ENCODE results near the gene GRAMD1B. TPM values are rescaled to one million over a fixed set of nuclear protein-coding genes. Genes with fewer than 3 reads are reported as not detected.

The GRAMD1B gene
- total and polyA plus RNA-seq, 4 donors: 0.29 to 2.6 (median 1.3) TPM

GRCh38 chr11:123427405-123427804 lies 2.7 kb upstream of the GRAMD1B start (continued):
- TF ChIP-seq ZBTB33 (IDR thresholded peaks at IDR 0.05): no peak
- no peak for TF ChIP-seq SP1 (IDR thresholded peaks at IDR 0.05)
- TF ChIP-seq HNF4A (conservative IDR thresholded peaks at IDR 0.05): no peak
- TF ChIP-seq FOXA2 (IDR thresholded peaks at IDR 0.05): no peak

GRCh38 chr11:123428116-123428715 lies 1.9 kb upstream of the GRAMD1B start:
- WGBS: 66% methylated on average over 6 of the region's 6 CpGs
- no peak for DNase-seq (ENCODE audit: low spot score)
- H3K9me3 ChIP-seq (ENCODE audit: control insufficient read depth in 4 of 4, low read length in 3 of 4): no peaks in the 10 kb centered on the region
- H3K4me1 ChIP-seq (ENCODE audit: control insufficient read depth in 4 of 4, insufficient read depth in 4 of 4, low read length in 3 of 4): peaks cover 0 to 10% (median 3%) of the 10 kb centered on the region in 4 donors
- no peak overlapping the region for H3K4me3 ChIP-seq (ENCODE audit: low read depth in 1 of 3, low read length in 3 of 3)
- no peak for TF ChIP-seq ZBTB33 (IDR thresholded peaks at IDR 0.05)
- no peak for TF ChIP-seq GABPA (IDR thresholded peaks at IDR 0.05 in 1 of 2, conservative IDR thresholded peaks at IDR 0.05 in 1 of 2)
- no peak for TF ChIP-seq FOXA1 (IDR thresholded peaks at IDR 0.05)
- no peak for TF ChIP-seq SP1 (IDR thresholded peaks at IDR 0.05)
- no peak for TF ChIP-seq ATF3 (IDR thresholded peaks at IDR 0.05)
- no peak for TF ChIP-seq MAX (IDR thresholded peaks at IDR 0.05)
- TF ChIP-seq HNF4G (IDR thresholded peaks at IDR 0.05): no peak
- no peak for TF ChIP-seq JUND (IDR thresholded peaks at IDR 0.05)
- no peak for TF ChIP-seq RAD21 (IDR thresholded peaks at IDR 0.05)
- TF ChIP-seq HNF4A (conservative IDR thresholded peaks at IDR 0.05): no peak
- TF ChIP-seq, protein P1, sequence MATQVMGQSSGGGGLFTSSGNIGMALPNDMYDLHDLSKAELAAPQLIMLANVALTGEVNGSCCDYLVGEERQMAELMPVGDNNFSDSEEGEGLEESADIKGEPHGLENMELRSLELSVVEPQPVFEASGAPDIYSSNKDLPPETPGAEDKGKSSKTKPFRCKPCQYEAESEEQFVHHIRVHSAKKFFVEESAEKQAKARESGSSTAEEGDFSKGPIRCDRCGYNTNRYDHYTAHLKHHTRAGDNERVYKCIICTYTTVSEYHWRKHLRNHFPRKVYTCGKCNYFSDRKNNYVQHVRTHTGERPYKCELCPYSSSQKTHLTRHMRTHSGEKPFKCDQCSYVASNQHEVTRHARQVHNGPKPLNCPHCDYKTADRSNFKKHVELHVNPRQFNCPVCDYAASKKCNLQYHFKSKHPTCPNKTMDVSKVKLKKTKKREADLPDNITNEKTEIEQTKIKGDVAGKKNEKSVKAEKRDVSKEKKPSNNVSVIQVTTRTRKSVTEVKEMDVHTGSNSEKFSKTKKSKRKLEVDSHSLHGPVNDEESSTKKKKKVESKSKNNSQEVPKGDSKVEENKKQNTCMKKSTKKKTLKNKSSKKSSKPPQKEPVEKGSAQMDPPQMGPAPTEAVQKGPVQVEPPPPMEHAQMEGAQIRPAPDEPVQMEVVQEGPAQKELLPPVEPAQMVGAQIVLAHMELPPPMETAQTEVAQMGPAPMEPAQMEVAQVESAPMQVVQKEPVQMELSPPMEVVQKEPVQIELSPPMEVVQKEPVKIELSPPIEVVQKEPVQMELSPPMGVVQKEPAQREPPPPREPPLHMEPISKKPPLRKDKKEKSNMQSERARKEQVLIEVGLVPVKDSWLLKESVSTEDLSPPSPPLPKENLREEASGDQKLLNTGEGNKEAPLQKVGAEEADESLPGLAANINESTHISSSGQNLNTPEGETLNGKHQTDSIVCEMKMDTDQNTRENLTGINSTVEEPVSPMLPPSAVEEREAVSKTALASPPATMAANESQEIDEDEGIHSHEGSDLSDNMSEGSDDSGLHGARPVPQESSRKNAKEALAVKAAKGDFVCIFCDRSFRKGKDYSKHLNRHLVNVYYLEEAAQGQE (IDR thresholded peaks at IDR 0.05): no peak
- TF ChIP-seq RXRA (IDR thresholded peaks at IDR 0.05): no peak
- TF ChIP-seq CTCF (IDR thresholded peaks at IDR 0.05; ENCODE audit: low read depth, low read length, missing input control): no peak
- TF ChIP-seq TAF1 (conservative IDR thresholded peaks at IDR 0.05): no peak
- no peak for TF ChIP-seq NR2F2 (IDR thresholded peaks at IDR 0.05)
- TF ChIP-seq YY1 (IDR thresholded peaks at IDR 0.05): no peak
- TF ChIP-seq EGR1 (IDR thresholded peaks at IDR 0.05; ENCODE audit: low read depth in 2 of 2): no peak
- TF ChIP-seq FOXA2 (IDR thresholded peaks at IDR 0.05): no peak
- H3K27me3 ChIP-seq (ENCODE audit: control insufficient read depth in 4 of 4, insufficient read depth in 4 of 4, low read length in 3 of 4): peaks cover 0 to 14% (median 4%) of the 10 kb centered on the region in 4 donors
- H3K36me3 ChIP-seq (ENCODE audit: control insufficient read depth in 4 of 4, insufficient read depth in 3 of 4, low read depth in 1 of 4, low read length in 3 of 4): no peaks in the 10 kb centered on the region
- H3K27ac ChIP-seq (ENCODE audit: low read depth in 1 of 2, low read length in 2 of 2): no peak overlapping the region
- no peak overlapping the region for H3K9ac ChIP-seq (ENCODE audit: low read depth in 1 of 2, low read length in 2 of 2)

All from liver (tissue), 9 donors.